ENCODE data around the gene TAS2R31.

GRCh38 chr12:10994307-10994706, 36.9 kb downstream of the TAS2R31 start:
- TF ChIP-seq CTCF (IDR thresholded peaks at IDR 0.05; ENCODE audit: low read length) (no peak), EZH2 (IDR thresholded peaks at IDR 0.05; ENCODE audit: borderline replicate concordance, low read length) (no peak)
